ENCODE measurements around the gene VPS13A. TPM values are rescaled to one million over a fixed set of nuclear protein-coding genes. Genes with fewer than 3 reads are reported as not detected.

Gene VPS13A
- total RNA-seq, 4 donors from 2014 or later, result 33.4 to 47.8 (median 40.7) TPM

DNA sequence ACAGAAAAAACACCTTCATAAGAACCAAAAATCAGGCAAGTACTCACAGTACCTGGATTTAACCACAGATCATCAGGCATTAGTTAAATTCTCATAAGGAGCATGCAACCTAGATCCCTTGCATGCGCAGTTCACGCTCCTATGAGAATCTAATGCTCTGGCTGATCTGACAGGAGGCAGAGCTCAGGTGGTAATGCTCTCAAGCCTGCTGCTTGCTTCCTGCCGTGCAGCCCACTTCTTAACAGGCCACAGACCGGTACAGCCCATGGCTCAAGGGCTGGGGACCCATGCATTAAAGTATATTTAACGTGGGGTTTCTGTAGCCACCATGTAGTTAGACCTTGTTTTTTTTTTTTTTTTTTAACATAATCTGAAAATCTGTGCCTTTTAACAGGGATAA, 147.7 kb downstream of the VPS13A start:
- Histone ChIP-seq H3K27me3 (no peaks in the 10 kb centered on the region), H3K36me3 (peaks cover 7 to 35% (median 20%) of the 10 kb centered on the region in 4 donors), H3K9me3 (no peaks in the 10 kb centered on the region), H3K4me3 (no peak overlapping the region), H3K27ac (replicated peaks in 1 of 4) (no peak overlapping the region), H3K4me1 (no peaks in the 10 kb centered on the region)
- DNase-seq (ENCODE audit: extremely low spot score), result no peak
- intact Hi-C loops (cut with DNase I), result no loop called here
- 98% methylated on average over 5 of the region's 5 CpGs for WGBS
- no peak for TF ChIP-seq EP300 (IDR thresholded peaks at IDR 0.05)
- TF ChIP-seq POLR2AphosphoS5 (IDR thresholded peaks at IDR 0.05), result no peak
- no peak for TF ChIP-seq POLR2A (IDR thresholded peaks at IDR 0.05; ENCODE audit: low read depth)
- TF ChIP-seq, protein P1, sequence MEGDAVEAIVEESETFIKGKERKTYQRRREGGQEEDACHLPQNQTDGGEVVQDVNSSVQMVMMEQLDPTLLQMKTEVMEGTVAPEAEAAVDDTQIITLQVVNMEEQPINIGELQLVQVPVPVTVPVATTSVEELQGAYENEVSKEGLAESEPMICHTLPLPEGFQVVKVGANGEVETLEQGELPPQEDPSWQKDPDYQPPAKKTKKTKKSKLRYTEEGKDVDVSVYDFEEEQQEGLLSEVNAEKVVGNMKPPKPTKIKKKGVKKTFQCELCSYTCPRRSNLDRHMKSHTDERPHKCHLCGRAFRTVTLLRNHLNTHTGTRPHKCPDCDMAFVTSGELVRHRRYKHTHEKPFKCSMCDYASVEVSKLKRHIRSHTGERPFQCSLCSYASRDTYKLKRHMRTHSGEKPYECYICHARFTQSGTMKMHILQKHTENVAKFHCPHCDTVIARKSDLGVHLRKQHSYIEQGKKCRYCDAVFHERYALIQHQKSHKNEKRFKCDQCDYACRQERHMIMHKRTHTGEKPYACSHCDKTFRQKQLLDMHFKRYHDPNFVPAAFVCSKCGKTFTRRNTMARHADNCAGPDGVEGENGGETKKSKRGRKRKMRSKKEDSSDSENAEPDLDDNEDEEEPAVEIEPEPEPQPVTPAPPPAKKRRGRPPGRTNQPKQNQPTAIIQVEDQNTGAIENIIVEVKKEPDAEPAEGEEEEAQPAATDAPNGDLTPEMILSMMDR (IDR thresholded peaks at IDR 0.05), result no peak

DNA sequence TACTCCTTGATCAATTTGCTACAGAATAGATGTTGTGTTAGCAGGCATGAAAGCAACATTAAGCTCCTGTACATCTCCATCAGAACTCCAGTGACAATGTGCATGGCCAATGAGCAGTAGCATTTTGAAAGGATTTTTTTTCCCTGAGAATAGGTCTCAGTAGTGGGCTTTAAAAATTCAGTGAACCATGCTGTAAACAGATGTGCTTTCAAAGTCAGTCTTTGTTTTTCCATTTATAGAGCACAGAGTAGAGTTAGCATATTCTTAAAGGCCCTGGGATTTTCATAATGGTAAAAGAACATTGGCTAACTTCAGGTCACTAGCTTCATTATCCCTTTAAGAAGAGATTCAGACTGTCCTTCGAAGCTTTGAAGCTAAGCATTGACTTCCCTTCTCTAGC, 150.8 kb downstream of the VPS13A start:
- Histone ChIP-seq H3K27ac (replicated peaks in 1 of 4) (no peak overlapping the region), H3K9me3 (no peaks in the 10 kb centered on the region), H3K4me1 (no peaks in the 10 kb centered on the region), H3K4me3 (no peak overlapping the region), H3K36me3 (peaks cover 7 to 33% (median 20%) of the 10 kb centered on the region in 4 donors), H3K27me3 (no peaks in the 10 kb centered on the region)
- 94% methylated on average over 1 of the region's 1 CpG for WGBS
- no peak for TF ChIP-seq POLR2AphosphoS5 (IDR thresholded peaks at IDR 0.05)
- TF ChIP-seq, protein P1 (IDR thresholded peaks at IDR 0.05), result no peak
- TF ChIP-seq POLR2A (IDR thresholded peaks at IDR 0.05; ENCODE audit: low read depth), result no peak
- no peak for TF ChIP-seq EP300 (IDR thresholded peaks at IDR 0.05)
- DNase-seq (ENCODE audit: extremely low spot score), result no peak
- intact Hi-C loops (cut with DNase I), result no loop called here

DNA sequence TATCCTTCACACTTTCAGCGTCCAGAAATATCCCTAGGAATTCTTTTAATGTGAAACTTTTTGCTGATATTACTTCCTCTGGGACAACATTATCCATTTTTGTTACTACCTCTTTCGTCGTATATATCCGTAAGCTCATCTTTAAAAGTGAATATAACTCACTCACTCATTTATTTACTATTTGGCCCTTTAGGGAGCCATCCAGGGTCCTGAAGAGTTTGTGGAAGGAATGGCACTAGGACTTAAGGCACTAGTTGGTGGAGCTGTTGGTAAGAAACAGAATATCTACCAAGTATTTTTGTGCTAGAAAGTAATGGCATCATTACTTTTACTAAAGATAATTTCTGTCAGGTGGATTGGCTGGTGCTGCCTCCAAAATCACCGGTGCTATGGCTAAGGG, 192.7 kb downstream of the VPS13A start:
- H3K27me3 ChIP-seq, result no peaks in the 10 kb centered on the region
- peaks cover 22 to 49% (median 38%) of the 10 kb centered on the region in 4 donors for H3K36me3 ChIP-seq
- 97% methylated on average over 5 of the region's 5 CpGs for WGBS
- no peak overlapping the region for H3K4me3 ChIP-seq
- intact Hi-C loops (cut with DNase I), result no loop called here
- DNase-seq (ENCODE audit: extremely low spot score), result no peak
- TF ChIP-seq, protein P1 (IDR thresholded peaks at IDR 0.05), result no peak
- TF ChIP-seq POLR2A (IDR thresholded peaks at IDR 0.05; ENCODE audit: low read depth) (no peak), EP300 (IDR thresholded peaks at IDR 0.05) (no peak), POLR2AphosphoS5 (IDR thresholded peaks at IDR 0.05) (no peak)
- H3K9me3 ChIP-seq, result no peaks in the 10 kb centered on the region
- H3K4me1 ChIP-seq, result no peaks in the 10 kb centered on the region
- no peak overlapping the region for H3K27ac ChIP-seq (replicated peaks in 1 of 4)

DNA sequence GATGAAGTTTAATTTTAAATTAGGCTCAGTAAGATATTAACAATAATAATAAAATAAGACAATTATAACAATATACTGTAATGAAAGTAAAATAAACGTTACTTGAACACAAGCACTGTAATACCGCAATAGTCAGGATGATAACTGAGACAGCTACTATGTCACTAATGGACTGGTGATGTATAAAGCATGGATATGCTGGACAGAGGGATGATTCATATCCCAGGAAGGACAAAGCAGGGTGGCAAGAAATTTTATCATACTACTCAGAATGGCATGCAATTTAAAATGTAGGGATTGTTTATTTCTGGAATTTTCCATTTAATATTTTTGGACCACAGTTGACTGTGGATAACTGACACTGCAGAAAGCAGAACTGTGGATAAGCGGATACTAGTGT, 196.9 kb downstream of the VPS13A start:
- no peak overlapping the region for H3K4me3 ChIP-seq
- H3K36me3 ChIP-seq, result peaks cover 15 to 24% (median 19%) of the 10 kb centered on the region in 4 donors
- TF ChIP-seq EP300 (IDR thresholded peaks at IDR 0.05), result no peak
- TF ChIP-seq POLR2A (IDR thresholded peaks at IDR 0.05; ENCODE audit: low read depth), result no peak
- TF ChIP-seq, protein P1 (IDR thresholded peaks at IDR 0.05), result no peak
- TF ChIP-seq POLR2AphosphoS5 (IDR thresholded peaks at IDR 0.05), result no peak
- WGBS, result 94% methylated on average over 3 of the region's 3 CpGs
- no peaks in the 10 kb centered on the region for H3K4me1 ChIP-seq
- H3K27ac ChIP-seq (replicated peaks in 1 of 4), result no peak overlapping the region
- H3K27me3 ChIP-seq, result no peaks in the 10 kb centered on the region
- no peak for DNase-seq (ENCODE audit: extremely low spot score)
- no peaks in the 10 kb centered on the region for H3K9me3 ChIP-seq
- intact Hi-C loops (cut with DNase I), result no loop called here

DNA sequence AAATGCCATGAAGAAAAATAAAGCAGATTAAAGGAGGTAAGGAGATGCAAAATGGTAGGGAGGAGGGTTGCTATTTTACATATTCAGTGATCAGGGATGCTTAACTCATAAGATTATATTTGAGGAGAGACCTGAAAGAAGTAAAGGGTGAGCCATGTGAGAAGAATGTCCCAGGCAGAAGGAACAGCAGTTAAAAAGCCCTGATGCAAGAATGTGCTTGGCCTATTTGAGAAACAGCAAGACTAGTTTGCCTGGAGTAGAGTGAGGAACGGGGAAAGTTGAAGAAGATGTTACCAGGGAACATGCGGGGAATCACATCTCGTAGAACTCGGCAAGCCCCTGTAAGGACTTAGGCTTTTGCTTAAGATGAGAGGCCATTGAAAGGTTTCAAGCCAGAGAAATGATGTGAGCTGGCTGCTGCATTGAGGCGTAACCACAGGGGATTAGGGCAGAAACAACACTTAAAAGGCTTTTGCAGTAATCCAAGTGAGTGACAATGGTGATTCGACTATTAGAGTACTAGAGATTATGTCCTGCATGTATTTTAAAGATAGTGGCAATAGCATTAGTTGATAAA, 198.7 kb downstream of the VPS13A start:
- DNase-seq (ENCODE audit: extremely low spot score), result no peak
- no peaks in the 10 kb centered on the region for H3K4me1 ChIP-seq
- intact Hi-C loops (cut with DNase I), result no loop called here
- H3K27me3 ChIP-seq, result no peaks in the 10 kb centered on the region
- no peaks in the 10 kb centered on the region for H3K9me3 ChIP-seq
- TF ChIP-seq POLR2A (IDR thresholded peaks at IDR 0.05; ENCODE audit: low read depth), result no peak
- no peak for TF ChIP-seq POLR2AphosphoS5 (IDR thresholded peaks at IDR 0.05)
- TF ChIP-seq, protein P1 (IDR thresholded peaks at IDR 0.05), result no peak
- no peak for TF ChIP-seq EP300 (IDR thresholded peaks at IDR 0.05)
- no peak overlapping the region for H3K27ac ChIP-seq (replicated peaks in 1 of 4)
- H3K4me3 ChIP-seq, result no peak overlapping the region
- 93% methylated on average over 6 of the region's 6 CpGs for WGBS
- H3K36me3 ChIP-seq, result peaks cover 4 to 8% (median 5%) of the 10 kb centered on the region in 4 donors

All from esophagus muscularis mucosa (tissue), 4 donors.